ENCODE results near the gene SORCS2.

- TF ChIP-seq, protein P1, sequence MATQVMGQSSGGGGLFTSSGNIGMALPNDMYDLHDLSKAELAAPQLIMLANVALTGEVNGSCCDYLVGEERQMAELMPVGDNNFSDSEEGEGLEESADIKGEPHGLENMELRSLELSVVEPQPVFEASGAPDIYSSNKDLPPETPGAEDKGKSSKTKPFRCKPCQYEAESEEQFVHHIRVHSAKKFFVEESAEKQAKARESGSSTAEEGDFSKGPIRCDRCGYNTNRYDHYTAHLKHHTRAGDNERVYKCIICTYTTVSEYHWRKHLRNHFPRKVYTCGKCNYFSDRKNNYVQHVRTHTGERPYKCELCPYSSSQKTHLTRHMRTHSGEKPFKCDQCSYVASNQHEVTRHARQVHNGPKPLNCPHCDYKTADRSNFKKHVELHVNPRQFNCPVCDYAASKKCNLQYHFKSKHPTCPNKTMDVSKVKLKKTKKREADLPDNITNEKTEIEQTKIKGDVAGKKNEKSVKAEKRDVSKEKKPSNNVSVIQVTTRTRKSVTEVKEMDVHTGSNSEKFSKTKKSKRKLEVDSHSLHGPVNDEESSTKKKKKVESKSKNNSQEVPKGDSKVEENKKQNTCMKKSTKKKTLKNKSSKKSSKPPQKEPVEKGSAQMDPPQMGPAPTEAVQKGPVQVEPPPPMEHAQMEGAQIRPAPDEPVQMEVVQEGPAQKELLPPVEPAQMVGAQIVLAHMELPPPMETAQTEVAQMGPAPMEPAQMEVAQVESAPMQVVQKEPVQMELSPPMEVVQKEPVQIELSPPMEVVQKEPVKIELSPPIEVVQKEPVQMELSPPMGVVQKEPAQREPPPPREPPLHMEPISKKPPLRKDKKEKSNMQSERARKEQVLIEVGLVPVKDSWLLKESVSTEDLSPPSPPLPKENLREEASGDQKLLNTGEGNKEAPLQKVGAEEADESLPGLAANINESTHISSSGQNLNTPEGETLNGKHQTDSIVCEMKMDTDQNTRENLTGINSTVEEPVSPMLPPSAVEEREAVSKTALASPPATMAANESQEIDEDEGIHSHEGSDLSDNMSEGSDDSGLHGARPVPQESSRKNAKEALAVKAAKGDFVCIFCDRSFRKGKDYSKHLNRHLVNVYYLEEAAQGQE (IDR thresholded peaks at IDR 0.05; ENCODE audit: insufficient read depth in 1 of 2, low read depth in 2 of 2, low read length in 2 of 2) = no peak
- TF ChIP-seq TAF1 (IDR thresholded peaks at IDR 0.05; ENCODE audit: borderline replicate concordance, insufficient read depth, low read length) (no peak), FOXP2 (optimal IDR thresholded peaks at IDR 0.05; ENCODE audit: borderline replicate concordance, extremely low read depth, extremely low read length, insufficient read depth) (no peak)
Measured at GRCh38 chr4:7691982-7692381, 499.6 kb downstream of the SORCS2 start.

Measured in PFSK-1 (cell line).